A549 (cell line): ENCODE data around the gene BPIFB3. TPM values are rescaled to one million over a fixed set of nuclear protein-coding genes. Genes with fewer than 3 reads are reported as not detected.

ENCODE experiments used
- ATAC-seq, 2 experiments: fragments of 200-7000 bp in 1 of 2; fragments of >200 bp in 1 of 2; cut with Nextera tagmentation in 1 of 2; cut with Tn5 transposase in 1 of 2; 3 replicates each; pipeline versions ENCODE4 v1.8.0 to v1.9.1; 2018 to 2020; ENCODE audit warnings: mild to moderate bottlenecking in 1 of 2, moderate library complexity in 1 of 2
- CTCF ChIA-PET: fragments of 300-600 bp; sonication (Branson Sonifier 250); formaldehyde crosslinking; extraction: SDS; loops from one replicate; lab custom pipeline; 2021; ENCODE audit warnings: antibody characterized with exemption, inconsistent platforms; lab: Yijun Ruan, JAX
- POLR2A ChIA-PET: fragments of 350-600 bp; formaldehyde crosslinking; extraction: SDS; loops from one replicate; lab custom pipeline; 2021; ENCODE audit warnings: antibody characterized with exemption, inconsistent platforms; lab: Yijun Ruan, JAX
- DNase-seq, 2 experiments: peaks; one replicate each; pipeline versions ENCODE4 v3.0.0 to v3.0.0-alpha.2; 2011 to 2016; ENCODE audit warnings: low read depth in 1 of 2, low spot score in 1 of 2
- FAIRE-seq: peaks from 2 replicates; lab custom pipeline; 2011; peaks lifted over from hg19 to GRCh38; lab: Jason Lieb, UNC
- H3K27ac ChIP-seq, 2 experiments: fragments of >200 bp; sonication (Bioruptor Twin); formaldehyde crosslinking; 3 replicates each; pipeline ENCODE4 v1.5.1; 2016 to 2017
- H3K4me1 ChIP-seq: fragments of >200 bp; sonication (Bioruptor Twin); formaldehyde crosslinking; 3 replicates; pipeline ENCODE4 v1.6.1; 2016
- H3K4me2 ChIP-seq: fragments of >200 bp; sonication (Bioruptor Twin); formaldehyde crosslinking; 3 replicates; pipeline ENCODE4 v1.6.1; 2016
- H3K4me3 ChIP-seq: fragments of >200 bp; sonication (Bioruptor Twin); formaldehyde crosslinking; 3 replicates; pipeline ENCODE4 v1.5.1; 2016
- H3K9me3 ChIP-seq: fragments of >200 bp; sonication (Bioruptor Twin); formaldehyde crosslinking; 3 replicates; pipeline ENCODE4 v1.6.1; 2016
- BHLHE40 ChIP-seq: IDR thresholded peaks from 2 replicates; pipeline ENCODE4 v1.6.1; 2012; ENCODE audit warnings: low read depth, low read length, inconsistent platforms
- CBX8 ChIP-seq: fragments of 200-600 bp; sonication (generic); IDR thresholded peaks from 2 replicates; pipeline ENCODE4 v1.6.1; 2016
- EP300 ChIP-seq, 2 experiments: fragments of >200 bp; sonication (Bioruptor Twin); formaldehyde crosslinking; IDR thresholded peaks; 2 replicates in 1 of 2; 3 replicates in 1 of 2; pipeline ENCODE4 v1.6.1; 2016 to 2017
- ESRRA ChIP-seq: fragments of 150-350 bp; IDR thresholded peaks from 2 replicates; pipeline ENCODE4 v1.6.1; 2014; ENCODE audit warnings: mild to moderate bottlenecking, low read length, borderline replicate concordance
- HDAC2 ChIP-seq: fragments of 200-600 bp; sonication (generic); IDR thresholded peaks from 2 replicates; pipeline ENCODE4 v1.6.1; 2016
- HES2 ChIP-seq: fragments of >200 bp; sonication (Bioruptor Twin); formaldehyde crosslinking; IDR thresholded peaks from 2 replicates; pipeline ENCODE4 v1.6.1; 2016
- HOXB5 ChIP-seq: fragments of 250-450 bp; sonication (Bioruptor Pico); IDR thresholded peaks from 2 replicates; pipeline ENCODE4 v1.5.0; 2020; ENCODE audit warnings: mild to moderate bottlenecking, moderate library complexity
- KDM1A ChIP-seq: fragments of 200-600 bp; sonication (generic); IDR thresholded peaks from 2 replicates; pipeline ENCODE4 v1.6.1; 2016; ENCODE audit warnings: low read depth, mild to moderate bottlenecking
- MAFK ChIP-seq: fragments of 450-650 bp; IDR thresholded peaks from 2 replicates; pipeline ENCODE4 v1.6.1; 2014; ENCODE audit not compliant: partially characterized antibody
- MAZ ChIP-seq: fragments of 150-350 bp; IDR thresholded peaks from 2 replicates; pipeline ENCODE4 v1.6.1; 2014; ENCODE audit warnings: antibody characterized with exemption, low read depth, low read length, borderline replicate concordance
- MYC ChIP-seq: IDR thresholded peaks from 2 replicates; pipeline ENCODE4 v1.6.1; 2012; ENCODE audit warnings: mild to moderate bottlenecking, inconsistent platforms, low read length, improper control_type of control experiment, borderline replicate concordance
- NFE2L2 ChIP-seq: fragments of 150-350 bp; conservative IDR thresholded peaks from 2 replicates; pipeline ENCODE4 v1.6.1; 2014; ENCODE audit warnings: low read length
- NR3C1 ChIP-seq: fragments of >200 bp; sonication (Bioruptor Twin); formaldehyde crosslinking; IDR thresholded peaks from 3 replicates; pipeline ENCODE4 v1.6.1; 2017
- PHF8 ChIP-seq: fragments of 200-600 bp; sonication (generic); IDR thresholded peaks from 2 replicates; pipeline ENCODE4 v1.6.1; 2016; ENCODE audit warnings: low read depth, mild to moderate bottlenecking, antibody characterized with exemption, moderate library complexity, borderline replicate concordance
- POLR2A ChIP-seq: IDR thresholded peaks from 2 replicates; pipeline ENCODE4 v1.6.1; 2012; ENCODE audit warnings: mild to moderate bottlenecking, low read length
- POLR2AphosphoS2 ChIP-seq: conservative IDR thresholded peaks from 2 replicates; pipeline ENCODE4 v1.6.1; 2012; ENCODE audit warnings: low read length, improper control_type of control experiment, inconsistent platforms
- RCOR1 ChIP-seq: fragments of 150-350 bp; IDR thresholded peaks from 2 replicates; pipeline ENCODE4 v1.6.1; 2014; ENCODE audit warnings: antibody characterized with exemption, low read length, low read depth
- SMC3 ChIP-seq: fragments of >200 bp; sonication (Bioruptor Twin); formaldehyde crosslinking; IDR thresholded peaks from 3 replicates; pipeline ENCODE4 v1.6.1; 2018; ENCODE audit warnings: inconsistent platforms
- TFCP2L1 ChIP-seq: fragments of 250-450 bp; sonication (Bioruptor Pico); IDR thresholded peaks from 2 replicates; pipeline ENCODE4 v1.5.0; 2021; ENCODE audit warnings: mild to moderate bottlenecking
- USF2 ChIP-seq: fragments of 450-650 bp; IDR thresholded peaks from 2 replicates; pipeline ENCODE4 v1.6.1; 2014; ENCODE audit warnings: antibody characterized with exemption
- WGBS: methylation state at CpG from one replicate; pipeline ENCODE4 v1.1.6; 2017; ENCODE audit errors: missing lambda C conversion rate; 5-methylcytosine and 5-hydroxymethylcytosine counted together
- polyA plus RNA-seq, 4 experiments: library from polyadenylated mRNA; depleted of rRNA in 3 of 4; stranded (reverse); fragments of >200 nt; fragmentation: RNase III in 1 of 4; extraction: RNeasy Plus Mini Kit Qiagen cat#74134 plus additional on column Dnase treatment in 1 of 4; gene quantifications; 2 replicates in 3 of 4; 3 replicates in 1 of 4; pipeline ENCODE4 v1.2.3, GENCODE V29; 2011 to 2017
- TF ChIP-seq, protein P1 (sequence below): IDR thresholded peaks from 2 replicates; pipeline ENCODE4 v1.6.1; 2012

BPIFB3 gene
- polyA plus RNA-seq, 2 of the 4 experiments (the other 2 are of a cell fraction) = not detected

DNA sequence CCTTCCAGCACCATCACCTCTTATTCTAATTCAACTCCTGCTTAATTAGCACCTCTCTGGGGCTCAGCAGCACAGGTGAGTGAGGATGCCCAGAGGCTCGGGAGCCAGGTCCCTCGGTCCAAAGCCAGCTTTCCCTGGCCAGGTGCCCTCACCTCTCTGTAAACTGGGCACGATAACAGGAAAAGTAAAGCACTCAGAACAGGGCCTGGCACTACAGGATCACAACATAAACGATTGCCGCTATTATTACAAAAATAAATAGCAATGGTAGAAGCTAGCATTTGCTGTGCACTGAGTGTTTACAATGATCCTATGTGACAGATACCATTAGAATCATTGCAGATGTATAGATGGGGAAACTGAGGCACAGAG lies 43.6 kb upstream of the BPIFB3 start (continued):
- TF ChIP-seq USF2 (no peak), POLR2AphosphoS2 (no peak), PHF8 (no peak), NFE2L2 (no peak), MAZ (no peak), HDAC2 (no peak), SMC3 (no peak), NR3C1 (no peak)
- TF ChIP-seq, protein P1, sequence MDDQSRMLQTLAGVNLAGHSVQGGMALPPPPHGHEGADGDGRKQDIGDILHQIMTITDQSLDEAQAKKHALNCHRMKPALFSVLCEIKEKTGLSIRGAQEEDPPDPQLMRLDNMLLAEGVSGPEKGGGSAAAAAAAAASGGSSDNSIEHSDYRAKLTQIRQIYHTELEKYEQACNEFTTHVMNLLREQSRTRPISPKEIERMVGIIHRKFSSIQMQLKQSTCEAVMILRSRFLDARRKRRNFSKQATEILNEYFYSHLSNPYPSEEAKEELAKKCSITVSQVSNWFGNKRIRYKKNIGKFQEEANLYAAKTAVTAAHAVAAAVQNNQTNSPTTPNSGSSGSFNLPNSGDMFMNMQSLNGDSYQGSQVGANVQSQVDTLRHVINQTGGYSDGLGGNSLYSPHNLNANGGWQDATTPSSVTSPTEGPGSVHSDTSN = no peak
- TF ChIP-seq, all 56 proteins: peak for 0

- no peak for FAIRE-seq
- POLR2A ChIA-PET = no interaction called here
- TF ChIP-seq HOXB5 (CRISPR knock-in tag) = no peak
- TF ChIP-seq RCOR1 = no peak
- Histone ChIP-seq H3K4me1 (0 out of 3 replicates have a peak, but pooled peaks cover 3% of the 10 kb centered on the region), H3K27ac (no peak overlapping the region), H3K9me3 (no peaks in the 10 kb centered on the region), H3K4me3 (no peak overlapping the region), H3K4me2 (no peak overlapping the region)
- ATAC-seq = no peak
- DNase-seq = no peak
- CTCF ChIA-PET = no interaction called here
- WGBS = 21% methylated on average over 6 of the region's 8 CpGs
Measured at GRCh38 chr20:33010674-33011449, 42.8 kb upstream of the BPIFB3 start.

GRCh38 chr20:33012327-33013189 lies 41.1 kb upstream of the BPIFB3 start:
- WGBS = 37% methylated on average over 13 of the region's 15 CpGs
- FAIRE-seq (no peak), ATAC-seq (no peak), DNase-seq (no peak)
- no peaks in the 10 kb centered on the region for H3K9me3 ChIP-seq
- H3K4me2 ChIP-seq = no peak overlapping the region
- 0 out of 3 replicates have a peak, but pooled peaks cover 3% of the 10 kb centered on the region for H3K4me1 ChIP-seq
- H3K4me3 ChIP-seq = no peak overlapping the region
- ChIA-PET POLR2A (no interaction called here), CTCF (interaction anchor here (1.1 kb wide), 1 partner anchor 17 kb away, joined by 3 read pairs; no protein-coding TSS in a partner anchor)
- H3K27ac ChIP-seq = no peak overlapping the region
- TF ChIP-seq MAZ (no peak), NR3C1 (no peak), ESRRA (no peak), HES2 (no peak), TFCP2L1 (CRISPR knock-in tag) (no peak), PHF8 (no peak), BHLHE40 (no peak), MAFK (no peak), CBX8 (no peak), KDM1A (no peak), USF2 (no peak), POLR2A (no peak), MYC (no peak), EP300 (IDR thresholded peaks at IDR 0.05) (no peak)
